DND-41 (cell line): ENCODE results near the gene FOXP1.

ENCODE experiments used
- ATAC-seq: fragments of 200-7000 bp; cut with Tn5 transposase; 3 replicates; pipeline ENCODE4 v1.9.1; 2021; ENCODE audit warnings: low read depth; ENCODE audit not compliant: insufficient read depth
- DNase-seq: peaks from one replicate; pipeline ENCODE4 v3.0.0-alpha.2; 2020
- H2AFZ ChIP-seq: 2 replicates; pipeline ENCODE4 v1.6.0; 2012; ENCODE audit warnings: low read depth, low read length
- H3K27ac ChIP-seq: 2 replicates; pipeline ENCODE4 v1.5.1; 2012; ENCODE audit warnings: low read length, inconsistent platforms
- H3K27me3 ChIP-seq: fragments of 200-600 bp; sonication (generic); 2 replicates; pipeline ENCODE4 v1.6.0; 2012; ENCODE audit warnings: low read length, mild to moderate bottlenecking, inconsistent platforms; ENCODE audit not compliant: insufficient read depth, poor library complexity
- H3K36me3 ChIP-seq: 2 replicates; pipeline ENCODE4 v1.5.1; 2012; ENCODE audit warnings: low read length, inconsistent platforms; ENCODE audit not compliant: insufficient read depth
- H3K4me1 ChIP-seq: 2 replicates; pipeline ENCODE4 v1.5.1; 2012; ENCODE audit warnings: mild to moderate bottlenecking, low read length; ENCODE audit not compliant: insufficient read depth
- H3K4me2 ChIP-seq: 2 replicates; pipeline ENCODE4 v1.6.0; 2012; ENCODE audit warnings: mild to moderate bottlenecking, moderate library complexity, low read length, inconsistent platforms; ENCODE audit not compliant: insufficient read depth
- H3K4me3 ChIP-seq, 2 experiments: fragments of 200-600 bp in 1 of 2; shearing (Covaris generic) in 1 of 2; 2 replicates each; pipeline ENCODE4 v1.5.1; 2012 to 2016; ENCODE audit warnings: inconsistent platforms in 2 of 2, low read length in 2 of 2, mild to moderate bottlenecking in 2 of 2, low read depth in 1 of 2, moderate library complexity in 1 of 2
- H3K79me2 ChIP-seq: 2 replicates; pipeline ENCODE4 v1.6.0; 2012; ENCODE audit warnings: low read length, inconsistent platforms; ENCODE audit not compliant: insufficient read depth
- H3K9ac ChIP-seq: 2 replicates; pipeline ENCODE4 v1.6.0; 2012; ENCODE audit warnings: low read depth, mild to moderate bottlenecking, inconsistent platforms, low read length, moderate library complexity
- H3K9me3 ChIP-seq: 2 replicates; pipeline ENCODE4 v1.5.1; 2012; ENCODE audit warnings: low read length, moderate library complexity, mild to moderate bottlenecking, inconsistent platforms; ENCODE audit not compliant: insufficient read depth, severe bottlenecking
- H4K20me1 ChIP-seq: 2 replicates; pipeline ENCODE4 v1.6.0; 2012; ENCODE audit warnings: low read length; ENCODE audit not compliant: insufficient read depth
- EZH2 ChIP-seq: IDR thresholded peaks from 3 replicates; pipeline ENCODE4 v1.6.1; 2012; ENCODE audit warnings: borderline replicate concordance, low read depth, mild to moderate bottlenecking, moderate library complexity, low read length, inconsistent platforms; ENCODE audit not compliant: severe bottlenecking
- TF ChIP-seq, protein P1 (sequence below): IDR thresholded peaks from 2 replicates; pipeline ENCODE4 v1.5.1; 2012; ENCODE audit warnings: borderline replicate concordance, low read length, moderate library complexity, mild to moderate bottlenecking; ENCODE audit not compliant: poor library complexity, severe bottlenecking; ENCODE audit errors: extremely low read depth

Gene FOXP1

GRCh38 chr3:71140477-71140876 lies 443.1 kb downstream of the FOXP1 start:
- Histone ChIP-seq H3K4me2 (no peak overlapping the region), H2AFZ (no peak overlapping the region), H3K27ac (no peak overlapping the region), H3K27me3 (no peaks in the 10 kb centered on the region), H3K4me1 (no peaks in the 10 kb centered on the region), H3K4me3 (no peak overlapping the region), H3K36me3 (no peaks in the 10 kb centered on the region), H4K20me1 (no peaks in the 10 kb centered on the region), H3K9me3 (no peaks in the 10 kb centered on the region), H3K9ac (no peak overlapping the region), H3K79me2 (no peaks in the 10 kb centered on the region)
- ATAC-seq: no peak
- no peak for TF ChIP-seq EZH2
- TF ChIP-seq, protein P1, sequence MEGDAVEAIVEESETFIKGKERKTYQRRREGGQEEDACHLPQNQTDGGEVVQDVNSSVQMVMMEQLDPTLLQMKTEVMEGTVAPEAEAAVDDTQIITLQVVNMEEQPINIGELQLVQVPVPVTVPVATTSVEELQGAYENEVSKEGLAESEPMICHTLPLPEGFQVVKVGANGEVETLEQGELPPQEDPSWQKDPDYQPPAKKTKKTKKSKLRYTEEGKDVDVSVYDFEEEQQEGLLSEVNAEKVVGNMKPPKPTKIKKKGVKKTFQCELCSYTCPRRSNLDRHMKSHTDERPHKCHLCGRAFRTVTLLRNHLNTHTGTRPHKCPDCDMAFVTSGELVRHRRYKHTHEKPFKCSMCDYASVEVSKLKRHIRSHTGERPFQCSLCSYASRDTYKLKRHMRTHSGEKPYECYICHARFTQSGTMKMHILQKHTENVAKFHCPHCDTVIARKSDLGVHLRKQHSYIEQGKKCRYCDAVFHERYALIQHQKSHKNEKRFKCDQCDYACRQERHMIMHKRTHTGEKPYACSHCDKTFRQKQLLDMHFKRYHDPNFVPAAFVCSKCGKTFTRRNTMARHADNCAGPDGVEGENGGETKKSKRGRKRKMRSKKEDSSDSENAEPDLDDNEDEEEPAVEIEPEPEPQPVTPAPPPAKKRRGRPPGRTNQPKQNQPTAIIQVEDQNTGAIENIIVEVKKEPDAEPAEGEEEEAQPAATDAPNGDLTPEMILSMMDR: no peak
- no peak for DNase-seq

DNA sequence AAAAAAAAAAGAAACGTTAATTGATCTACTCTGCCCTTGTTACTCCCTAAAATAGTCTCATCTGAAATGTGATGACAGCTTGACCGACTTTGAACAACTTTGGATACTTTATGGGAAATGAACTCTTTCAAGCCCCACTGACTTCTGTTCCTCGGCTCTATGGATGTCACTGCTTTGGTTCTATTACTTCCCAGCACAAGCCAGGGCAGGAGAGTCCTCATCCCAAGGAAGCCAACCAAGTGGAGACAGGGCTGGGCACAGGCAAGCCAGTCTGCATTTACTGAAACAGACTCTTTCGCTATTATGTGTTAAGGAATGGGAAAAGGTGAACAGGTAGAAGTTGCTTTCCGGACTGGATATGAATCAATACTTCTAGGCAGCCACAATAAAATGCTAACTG lies 444.0 kb downstream of the FOXP1 start:
- no peak overlapping the region for H3K27ac ChIP-seq
- H3K4me1 ChIP-seq: no peaks in the 10 kb centered on the region
- no peaks in the 10 kb centered on the region for H3K36me3 ChIP-seq
- H4K20me1 ChIP-seq: no peaks in the 10 kb centered on the region
- H3K27me3 ChIP-seq: no peaks in the 10 kb centered on the region
- DNase-seq: no peak
- no peaks in the 10 kb centered on the region for H3K9me3 ChIP-seq
- no peak overlapping the region for H3K4me3 ChIP-seq
- ATAC-seq: no peak
- no peak overlapping the region for H3K4me2 ChIP-seq
- TF ChIP-seq EZH2: no peak
- TF ChIP-seq, protein P1: no peak
- H2AFZ ChIP-seq: no peak overlapping the region
- H3K9ac ChIP-seq: no peak overlapping the region
- no peaks in the 10 kb centered on the region for H3K79me2 ChIP-seq

DNA sequence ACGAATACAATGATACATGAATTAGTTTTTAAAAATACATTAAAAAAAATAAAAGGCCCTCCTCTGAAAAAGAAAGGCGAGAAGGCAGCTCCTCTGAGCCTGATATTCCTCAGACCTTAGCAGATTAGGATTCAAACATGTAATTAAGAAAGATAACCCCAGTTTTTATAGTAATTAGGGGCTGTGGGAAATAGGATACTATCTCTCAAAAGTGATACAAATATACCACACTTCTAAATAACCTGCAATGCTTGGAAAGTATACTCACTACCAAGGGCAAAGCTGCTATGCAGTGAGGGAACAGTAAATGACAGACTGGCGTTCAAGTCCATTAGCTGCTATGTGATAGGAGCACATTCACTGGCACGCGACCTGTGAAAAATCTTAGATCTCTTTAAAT lies 445.1 kb downstream of the FOXP1 start:
- Histone ChIP-seq H3K4me1 (no peaks in the 10 kb centered on the region), H3K36me3 (no peaks in the 10 kb centered on the region), H3K27me3 (no peaks in the 10 kb centered on the region), H3K4me3 (no peak overlapping the region), H3K9ac (no peak overlapping the region), H3K79me2 (no peaks in the 10 kb centered on the region), H3K27ac (no peak overlapping the region), H3K4me2 (no peak overlapping the region), H4K20me1 (no peaks in the 10 kb centered on the region), H3K9me3 (no peaks in the 10 kb centered on the region), H2AFZ (no peak overlapping the region)
- ATAC-seq (no peak), DNase-seq (no peak)
- TF ChIP-seq EZH2: no peak
- TF ChIP-seq, protein P1: no peak

- H3K4me2 ChIP-seq: no peak overlapping the region
- H3K79me2 ChIP-seq: no peaks in the 10 kb centered on the region; the same call in 1 of the 2 replicates
- no peaks in the 10 kb centered on the region for H3K27me3 ChIP-seq
- H3K27ac ChIP-seq: no peak overlapping the region
- no peak overlapping the region for H3K9ac ChIP-seq
- TF ChIP-seq, protein P1: no peak
- no peak for TF ChIP-seq EZH2
- peaks cover 14% of the 10 kb centered on the region for H3K4me1 ChIP-seq
- no peak overlapping the region for H2AFZ ChIP-seq
- ATAC-seq (no peak), DNase-seq (no peak)
- no peak overlapping the region for H3K4me3 ChIP-seq
- no peaks in the 10 kb centered on the region for H4K20me1 ChIP-seq
- H3K36me3 ChIP-seq: no peaks in the 10 kb centered on the region
- no peaks in the 10 kb centered on the region for H3K9me3 ChIP-seq
Observed at GRCh38 chr3:71136276-71136675, 447.3 kb downstream of the FOXP1 start.
